Measurements from ENCODE around the gene TMEM255B.
"Not testable (repeated sequence)": the region's sequence is repeated elsewhere in the genome, so short reads cannot be mapped to it uniquely, and the experiment has no call there.

The TMEM255B gene

DNA sequence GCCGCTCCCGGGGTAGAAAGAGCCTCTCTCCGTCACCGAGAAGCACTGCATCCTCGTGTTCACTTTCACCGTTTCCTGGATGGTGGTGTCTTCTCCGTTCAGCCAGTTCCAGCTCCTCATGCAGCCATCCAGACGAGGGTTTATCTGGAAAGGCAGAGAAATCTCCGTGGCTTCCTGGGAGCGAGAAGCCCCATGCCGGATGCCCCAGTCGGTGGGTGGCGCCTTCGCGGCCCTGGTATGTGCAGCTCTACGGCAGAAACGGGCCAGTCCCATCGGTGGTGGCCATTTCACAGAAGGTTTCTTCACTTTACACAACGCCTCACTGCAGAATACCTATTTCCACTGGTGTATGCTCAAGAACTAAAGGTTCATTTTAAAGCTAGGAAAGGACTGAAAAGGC, 68.0 kb downstream of the TMEM255B start:
- TF ChIP-seq, protein P1, sequence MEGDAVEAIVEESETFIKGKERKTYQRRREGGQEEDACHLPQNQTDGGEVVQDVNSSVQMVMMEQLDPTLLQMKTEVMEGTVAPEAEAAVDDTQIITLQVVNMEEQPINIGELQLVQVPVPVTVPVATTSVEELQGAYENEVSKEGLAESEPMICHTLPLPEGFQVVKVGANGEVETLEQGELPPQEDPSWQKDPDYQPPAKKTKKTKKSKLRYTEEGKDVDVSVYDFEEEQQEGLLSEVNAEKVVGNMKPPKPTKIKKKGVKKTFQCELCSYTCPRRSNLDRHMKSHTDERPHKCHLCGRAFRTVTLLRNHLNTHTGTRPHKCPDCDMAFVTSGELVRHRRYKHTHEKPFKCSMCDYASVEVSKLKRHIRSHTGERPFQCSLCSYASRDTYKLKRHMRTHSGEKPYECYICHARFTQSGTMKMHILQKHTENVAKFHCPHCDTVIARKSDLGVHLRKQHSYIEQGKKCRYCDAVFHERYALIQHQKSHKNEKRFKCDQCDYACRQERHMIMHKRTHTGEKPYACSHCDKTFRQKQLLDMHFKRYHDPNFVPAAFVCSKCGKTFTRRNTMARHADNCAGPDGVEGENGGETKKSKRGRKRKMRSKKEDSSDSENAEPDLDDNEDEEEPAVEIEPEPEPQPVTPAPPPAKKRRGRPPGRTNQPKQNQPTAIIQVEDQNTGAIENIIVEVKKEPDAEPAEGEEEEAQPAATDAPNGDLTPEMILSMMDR (IDR thresholded peaks at IDR 0.05; ENCODE audit: extremely low read depth, insufficient read depth, missing control alignments), result no peak
- in situ Hi-C loops (cut with MboI; ENCODE audit: low pct_unique_long_range_greater_than_20kb, low sequenced_read_pairs, unreplicated experiment), result no loop called here
- no peak for DNase-seq (ENCODE audit: low spot score)

DNA sequence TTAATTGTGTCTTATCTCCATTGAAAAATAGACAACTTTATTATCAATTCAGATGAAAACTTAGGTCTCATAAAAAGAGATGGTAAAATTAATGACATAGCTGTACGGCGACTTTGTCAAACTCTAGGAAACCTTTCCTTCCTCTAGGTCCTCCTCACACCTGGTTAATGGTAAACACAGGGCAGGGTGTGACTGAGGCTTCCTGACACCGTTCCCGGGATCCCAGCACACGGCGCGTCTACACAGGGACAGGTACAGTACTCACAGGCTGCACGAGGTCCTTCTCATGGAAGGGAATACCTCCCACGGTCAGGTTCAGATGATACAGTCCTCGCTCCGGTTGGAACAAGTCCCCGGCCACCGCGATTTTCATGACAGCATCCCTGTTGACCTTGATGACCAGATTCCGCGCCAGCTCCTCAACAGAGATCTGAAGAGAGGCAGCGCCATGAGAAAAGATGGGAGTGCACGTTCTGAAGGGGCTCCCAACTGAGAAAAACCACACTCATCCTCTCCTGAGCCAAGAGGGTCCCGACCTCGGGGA, 69.3 kb downstream of the TMEM255B start:
- in situ Hi-C loops (cut with MboI; ENCODE audit: low pct_unique_long_range_greater_than_20kb, low sequenced_read_pairs, unreplicated experiment), result no loop called here
- TF ChIP-seq, protein P1 (IDR thresholded peaks at IDR 0.05; ENCODE audit: extremely low read depth, insufficient read depth, missing control alignments), result no peak

DNA sequence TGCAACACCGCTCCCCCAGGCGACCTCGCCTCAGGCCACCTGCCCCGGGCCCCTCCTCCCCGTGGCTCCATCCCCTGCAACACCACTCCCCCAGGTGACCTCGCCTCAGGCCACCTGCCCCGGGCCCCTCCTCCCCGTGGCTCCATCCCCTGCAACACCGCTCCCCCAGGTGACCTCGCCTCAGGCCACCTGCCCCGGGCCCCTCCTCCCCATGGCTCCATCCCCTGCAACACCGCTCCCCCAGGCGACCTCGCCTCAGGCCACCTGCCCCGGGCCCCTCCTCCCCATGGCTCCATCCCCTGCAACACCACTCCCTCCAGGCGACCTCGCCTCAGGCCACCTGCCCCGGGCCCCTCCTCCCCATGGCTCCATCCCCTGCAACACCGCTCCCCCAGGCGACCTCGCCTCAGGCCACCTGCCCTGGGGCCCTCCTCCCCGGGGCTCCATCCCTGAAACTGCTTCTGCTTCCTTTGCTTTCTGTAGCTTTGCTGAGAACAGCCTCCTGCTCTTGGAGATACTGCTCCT, 71.5 kb downstream of the TMEM255B start:
- in situ Hi-C loops (cut with MboI; ENCODE audit: low pct_unique_long_range_greater_than_20kb, low sequenced_read_pairs, unreplicated experiment); DNase-seq (ENCODE audit: low spot score): not testable (repeated sequence)

More for the DNA sequence above, 69.3 kb downstream of the TMEM255B start:
- DNase-seq (ENCODE audit: low spot score), result no peak

DNA sequence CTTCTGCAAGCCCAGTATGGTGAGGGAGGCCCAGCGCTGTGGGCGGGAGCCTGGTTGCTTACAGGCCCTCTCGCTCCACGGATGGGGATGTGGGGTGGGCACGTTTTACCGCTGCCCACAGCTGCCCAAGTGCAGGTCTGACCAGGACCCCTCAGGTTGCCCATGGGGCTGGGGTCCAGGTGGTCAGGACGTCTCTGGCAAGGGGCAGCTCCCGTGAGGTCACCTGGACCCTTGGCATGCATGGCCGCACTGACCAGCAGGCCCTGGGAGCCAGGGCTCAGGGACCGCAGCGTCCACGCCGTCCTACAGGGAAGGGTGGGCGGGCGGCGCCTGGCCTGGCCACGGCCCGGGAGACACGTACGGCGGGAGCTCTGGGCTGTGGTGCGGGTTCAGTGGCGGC, 72.0 kb downstream of the TMEM255B start:
- DNase-seq (ENCODE audit: low spot score), result no peak
- TF ChIP-seq, protein P1 (IDR thresholded peaks at IDR 0.05; ENCODE audit: extremely low read depth, insufficient read depth, missing control alignments), result no peak
- in situ Hi-C loops (cut with MboI; ENCODE audit: low pct_unique_long_range_greater_than_20kb, low sequenced_read_pairs, unreplicated experiment), result no loop called here

DNA sequence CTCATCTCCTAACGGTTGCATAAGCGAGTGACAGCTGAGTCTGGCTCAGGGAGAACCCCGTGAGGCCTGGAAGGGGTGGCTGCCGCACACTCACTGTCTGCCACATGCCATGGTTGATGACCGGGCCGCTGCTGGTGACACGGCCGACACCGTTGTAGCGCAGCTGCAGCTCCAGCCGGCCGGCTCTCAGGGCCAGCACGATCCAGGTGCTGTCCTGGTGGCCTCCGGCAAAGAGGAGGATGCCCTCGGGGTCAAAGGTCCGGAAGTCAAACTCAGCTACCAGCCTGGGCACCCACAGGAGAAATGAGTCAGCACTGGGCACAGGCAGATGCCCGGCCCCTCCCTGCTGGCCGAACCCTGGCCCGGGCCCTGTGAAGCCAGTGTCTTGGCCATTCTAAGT, 73.2 kb downstream of the TMEM255B start:
- DNase-seq (ENCODE audit: low spot score), result no peak
- TF ChIP-seq, protein P1 (IDR thresholded peaks at IDR 0.05; ENCODE audit: extremely low read depth, insufficient read depth, missing control alignments), result no peak
- in situ Hi-C loops (cut with MboI; ENCODE audit: low pct_unique_long_range_greater_than_20kb, low sequenced_read_pairs, unreplicated experiment), result no loop called here

DNA sequence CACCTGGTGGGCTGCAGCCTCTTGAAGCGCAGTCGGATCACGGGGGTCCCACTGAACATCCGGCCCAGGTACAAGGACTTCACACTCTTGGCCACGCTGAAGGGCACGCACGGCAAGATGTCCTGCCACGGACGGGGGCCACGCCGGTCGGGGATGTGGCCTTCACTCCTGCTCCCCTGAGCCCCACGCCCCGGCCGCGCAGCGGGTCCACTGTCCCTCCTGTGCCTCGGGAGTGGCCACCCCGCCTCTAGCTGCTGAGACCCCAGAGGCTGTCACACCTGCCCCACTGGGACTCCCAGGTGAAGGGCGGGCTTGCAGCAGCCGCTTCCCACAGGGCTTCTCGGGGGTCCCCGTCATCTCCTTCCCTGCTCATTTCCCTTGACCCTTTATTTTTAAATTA, 73.6 kb downstream of the TMEM255B start:
- DNase-seq (ENCODE audit: low spot score), result no peak
- TF ChIP-seq, protein P1 (IDR thresholded peaks at IDR 0.05; ENCODE audit: extremely low read depth, insufficient read depth, missing control alignments), result no peak
- in situ Hi-C loops (cut with MboI; ENCODE audit: low pct_unique_long_range_greater_than_20kb, low sequenced_read_pairs, unreplicated experiment), result no loop called here

DNA sequence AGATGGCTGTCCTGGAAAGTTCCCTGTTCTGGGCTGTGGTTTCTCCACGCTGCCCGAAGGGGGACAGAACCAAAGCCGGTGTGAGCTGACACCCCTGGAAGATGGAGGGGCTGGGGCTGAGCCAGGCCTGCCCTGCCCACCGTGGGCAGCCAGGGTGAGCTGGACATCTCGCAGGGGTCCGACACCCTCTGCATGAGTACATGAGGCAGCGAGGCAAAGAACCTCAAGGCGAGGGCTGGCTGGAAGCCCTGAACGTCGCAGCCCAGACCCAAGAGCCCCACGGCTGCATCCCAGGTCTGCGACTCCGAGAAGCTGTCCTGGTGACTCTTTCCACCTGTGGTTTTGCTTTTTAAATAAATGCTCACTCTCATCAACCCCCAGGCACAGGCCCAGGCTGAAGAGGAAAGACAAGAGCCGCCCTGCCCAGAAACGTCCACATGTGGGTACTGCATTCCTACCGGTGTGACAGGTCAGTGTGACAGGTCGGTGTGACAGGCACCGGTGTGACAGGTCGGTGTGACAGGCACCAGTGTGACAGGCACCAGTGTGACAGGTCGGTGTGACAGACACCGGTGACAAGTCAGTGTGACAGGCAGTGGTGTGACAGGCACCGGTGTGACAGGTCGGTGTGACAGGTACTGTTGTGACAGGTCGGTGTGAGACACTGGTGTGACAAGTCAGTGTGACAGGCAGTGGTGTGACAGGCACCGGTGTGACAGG, 74.2 kb downstream of the TMEM255B start:
- TF ChIP-seq, protein P1 (IDR thresholded peaks at IDR 0.05; ENCODE audit: extremely low read depth, insufficient read depth, missing control alignments), result no peak
- in situ Hi-C loops (cut with MboI; ENCODE audit: low pct_unique_long_range_greater_than_20kb, low sequenced_read_pairs, unreplicated experiment), result no loop called here
- no peak for DNase-seq (ENCODE audit: low spot score)

DNA sequence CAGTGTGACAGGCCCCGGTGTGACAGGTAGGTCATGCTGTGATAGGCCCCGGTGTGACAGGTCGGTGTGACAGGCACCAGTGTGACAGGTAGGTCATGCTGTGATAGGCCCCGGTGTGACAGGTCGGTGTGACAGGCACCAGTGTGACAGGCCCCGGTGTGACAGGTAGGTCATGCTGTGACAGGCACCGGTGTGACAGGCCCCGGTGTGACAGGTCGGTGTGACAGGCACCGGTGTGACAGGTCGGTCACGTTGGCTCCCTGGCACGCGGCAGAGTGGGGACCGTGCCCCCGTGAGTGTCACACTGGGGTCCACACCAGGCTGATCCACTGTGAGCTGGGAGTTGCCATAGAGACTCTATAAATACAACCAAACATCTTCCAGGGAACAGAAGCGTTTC, 75.0 kb downstream of the TMEM255B start:
- in situ Hi-C loops (cut with MboI; ENCODE audit: low pct_unique_long_range_greater_than_20kb, low sequenced_read_pairs, unreplicated experiment); DNase-seq (ENCODE audit: low spot score): not testable (repeated sequence)

Data from GM13977 (cell line).